ENCODE data around the gene RC3H1.
"Not testable (repeated sequence)": the region's sequence is repeated elsewhere in the genome, so short reads cannot be mapped to it uniquely, and the experiment has no call there.

- TF ChIP-seq NFRKB (IDR thresholded peaks at IDR 0.05); POLR2AphosphoS5 (IDR thresholded peaks at IDR 0.05; ENCODE audit: low read depth, low read length); CTCF (CRISPR knock-in tag; IDR thresholded peaks at IDR 0.05); ZNF280B (CRISPR knock-in tag; IDR thresholded peaks at IDR 0.05; ENCODE audit: borderline replicate concordance); KLF9 (CRISPR knock-in tag; IDR thresholded peaks at IDR 0.05; ENCODE audit: low read depth); TCF7 (IDR thresholded peaks at IDR 0.05; ENCODE audit: low read depth); MAX (IDR thresholded peaks at IDR 0.05): not testable (repeated sequence)
Observed at GRCh38 chr1:174042509-174042908, 20.4 kb upstream of the RC3H1 start.

Data from HepG2 (cell line).